Activated T-cell treated with anti-CD3 and anti-CD28 coated beads, Interleukin-2, amount 50 U/mL, for 72 hours (primary cell): ENCODE data around the gene GPR176. TPM values are rescaled to one million over a fixed set of nuclear protein-coding genes. Genes with fewer than 3 reads are reported as not detected.

Experiments
- ATAC-seq, 2 donors: fragments of 150-1000 bp; cut with Tn5 transposase; replicated peaks in 1 of 2; 2 replicates each; pipeline ENCODE4 v1.10.0; 2021; ENCODE audit warnings: moderate library complexity in 2 of 2, mild to moderate bottlenecking in 1 of 2
- DNase-seq, 2 donors: peaks; one replicate each; pipeline ENCODE4 v3.0.0; 2021 to 2022; ENCODE audit warnings: mixed read lengths in 1 of 2
- H3K27ac Mint-ChIP-seq: one replicate; pipeline ENCODE4 v1.8.0; 2022; ENCODE audit warnings: mild to moderate bottlenecking, moderate library complexity, mixed read lengths
- H3K27me3 Mint-ChIP-seq: one replicate; pipeline ENCODE4 v1.8.0; 2022; ENCODE audit warnings: low read depth, mixed read lengths
- H3K36me3 Mint-ChIP-seq, 2 donors: one replicate each; pipeline ENCODE4 v1.8.0; 2022; ENCODE audit warnings: mixed read lengths in 2 of 2, mild to moderate bottlenecking in 1 of 2; ENCODE audit not compliant: insufficient read depth in 2 of 2
- H3K4me1 Mint-ChIP-seq: one replicate; pipeline ENCODE4 v1.8.0; 2022; ENCODE audit warnings: low read depth, mixed read lengths
- H3K4me3 Mint-ChIP-seq, 2 donors: one replicate each; pipeline ENCODE4 v1.8.0; 2022; ENCODE audit warnings: mild to moderate bottlenecking in 2 of 2, mixed read lengths in 2 of 2, moderate library complexity in 2 of 2
- H3K9me3 Mint-ChIP-seq, 2 donors: one replicate each; pipeline ENCODE4 v1.8.0; 2022; ENCODE audit warnings: mixed read lengths in 2 of 2
- total RNA-seq, 2 donors: library from RNA; stranded (reverse); gene quantifications; one replicate each; pipeline ENCODE4 v1.2.3, GENCODE V29; 2022

The GPR176 gene
- total RNA-seq, 2 donors from 2014 or later: 0.41 to 0.72 TPM

- Mint-ChIP-seq H3K36me3 (peaks cover 1% of the 10 kb centered on the region in 2 donors), H3K27ac (peak overlapping the region; percentile 82)
These were observed 132.6 kb downstream of the GPR176 start for GRCh38 chr15:39787479-39787878.

GRCh38 chr15:39786447-39787056 lies 133.5 kb downstream of the GPR176 start:
- peaks cover 59% of the 10 kb centered on the region for H3K4me1 Mint-ChIP-seq

More at GRCh38 chr15:39787479-39787878, 132.6 kb downstream of the GPR176 start:
- ATAC-seq (no peak), DNase-seq (no peak)
- Mint-ChIP-seq H3K4me1 (peaks cover 52% of the 10 kb centered on the region), H3K27me3 (peaks cover 2% of the 10 kb centered on the region), H3K9me3 (no peaks in the 10 kb centered on the region), H3K4me3 (peak overlapping the region in 1 of 2 donors; percentile 51)

GRCh38 chr15:39785841-39786240 lies 134.2 kb downstream of the GPR176 start:
- peaks cover 1% of the 10 kb centered on the region in 2 donors for H3K36me3 Mint-ChIP-seq

More at GRCh38 chr15:39786447-39787056, 133.5 kb downstream of the GPR176 start:
- DNase-seq (peak; percentile 6 to 28), ATAC-seq (no peak)
- no peak overlapping the region for H3K27ac Mint-ChIP-seq
- H3K27me3 Mint-ChIP-seq: no peaks in the 10 kb centered on the region
- H3K36me3 Mint-ChIP-seq: peaks cover 1% of the 10 kb centered on the region in 2 donors
- H3K4me3 Mint-ChIP-seq: peak overlapping the region in 1 of 2 donors; percentile 4
- no peaks in the 10 kb centered on the region for H3K9me3 Mint-ChIP-seq

DNA sequence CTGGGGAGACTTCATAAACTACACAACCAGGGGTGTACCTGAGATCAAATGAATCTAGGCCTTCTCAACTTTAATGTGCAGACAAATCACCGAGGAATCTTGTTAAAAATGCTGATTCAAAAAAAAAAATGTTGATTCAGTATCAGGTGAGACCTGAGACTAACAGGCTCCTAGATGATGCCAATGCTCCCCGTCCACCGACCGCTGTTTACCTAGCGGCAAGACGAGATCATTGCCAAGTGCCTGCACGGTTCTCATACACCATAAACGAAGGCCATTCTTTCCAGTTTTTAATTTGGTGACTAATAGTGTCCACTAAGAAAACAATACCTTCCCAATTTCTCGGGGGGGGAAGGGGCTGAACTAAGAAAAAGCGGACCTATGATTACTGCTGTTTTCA lies 134.9 kb downstream of the GPR176 start:
- Mint-ChIP-seq H3K27me3 (no peaks in the 10 kb centered on the region), H3K4me1 (peaks cover 63% of the 10 kb centered on the region), H3K4me3 (peak overlapping the region; percentile 53 to 57), H3K27ac (peak overlapping the region; percentile 20), H3K36me3 (peaks cover 1% of the 10 kb centered on the region in 2 donors), H3K9me3 (no peaks in the 10 kb centered on the region)
- DNase-seq (no peak), ATAC-seq (no peak)

More at GRCh38 chr15:39785841-39786240, 134.2 kb downstream of the GPR176 start:
- H3K27me3 Mint-ChIP-seq: no peaks in the 10 kb centered on the region
- no peak for DNase-seq
- ATAC-seq: no peak
- H3K4me1 Mint-ChIP-seq: peaks cover 63% of the 10 kb centered on the region
- no peaks in the 10 kb centered on the region for H3K9me3 Mint-ChIP-seq
- H3K27ac Mint-ChIP-seq: peak overlapping the region; percentile 35
- H3K4me3 Mint-ChIP-seq: peak overlapping the region in 1 of 2 donors; percentile 53

DNA sequence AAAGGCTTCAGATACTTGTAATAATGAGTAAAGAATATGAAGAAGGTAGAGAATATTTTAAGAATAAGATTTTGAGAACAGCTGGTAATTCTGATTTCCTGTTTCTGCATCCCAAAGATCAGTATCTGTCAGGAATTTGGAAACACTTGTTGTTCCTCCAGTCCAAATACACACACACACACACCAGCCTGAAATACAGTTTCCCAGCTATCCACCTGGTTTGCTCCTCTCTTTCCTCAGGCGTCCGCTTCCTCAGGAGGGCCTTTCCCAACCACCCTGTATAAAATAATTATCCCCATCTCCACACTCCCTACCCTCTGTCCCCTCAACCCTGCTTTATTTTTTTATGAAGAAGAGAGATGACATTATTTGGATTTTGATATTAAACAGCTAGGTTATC lies 135.4 kb downstream of the GPR176 start:
- DNase-seq (no peak), ATAC-seq (no peak)
- no peaks in the 10 kb centered on the region for H3K27me3 Mint-ChIP-seq
- H3K27ac Mint-ChIP-seq: peak overlapping the region; percentile 20
- no peaks in the 10 kb centered on the region for H3K9me3 Mint-ChIP-seq
- H3K4me1 Mint-ChIP-seq: peaks cover 63% of the 10 kb centered on the region
- peak overlapping the region; percentile 57 to 92 for H3K4me3 Mint-ChIP-seq
- H3K36me3 Mint-ChIP-seq: peaks cover 1% of the 10 kb centered on the region in 2 donors

DNA sequence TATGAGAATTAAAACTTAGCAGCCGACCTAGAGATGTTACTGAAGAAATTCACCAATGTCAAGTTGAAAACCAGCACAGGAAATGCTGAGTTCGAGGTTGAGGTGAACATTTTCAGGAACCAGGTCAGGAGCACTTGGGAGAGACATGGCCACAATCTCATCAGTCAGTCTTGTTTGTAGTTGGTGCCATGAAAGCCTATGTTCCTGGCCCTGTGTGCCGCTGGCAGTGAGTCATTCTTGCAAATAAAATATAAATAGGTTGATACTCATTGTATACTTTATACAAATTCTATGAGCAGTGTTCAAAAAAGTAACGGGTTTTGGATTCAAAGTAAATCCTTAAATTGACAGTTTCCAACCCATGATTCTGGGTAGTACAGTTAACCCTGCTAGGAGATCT lies 135.9 kb downstream of the GPR176 start:
- Mint-ChIP-seq H3K27ac (peak overlapping the region; percentile 72), H3K27me3 (no peaks in the 10 kb centered on the region), H3K4me3 (peak overlapping the region; percentile 86 to 92), H3K4me1 (peaks cover 63% of the 10 kb centered on the region), H3K9me3 (no peaks in the 10 kb centered on the region), H3K36me3 (peaks cover 1% of the 10 kb centered on the region in 2 donors)
- DNase-seq (no peak), ATAC-seq (no peak)

- peaks cover 1% of the 10 kb centered on the region in 2 donors for H3K36me3 Mint-ChIP-seq
- peak overlapping the region; percentile 72 for H3K27ac Mint-ChIP-seq
- no peaks in the 10 kb centered on the region for H3K9me3 Mint-ChIP-seq
- DNase-seq: no peak
- peak overlapping the region; percentile 86 to 92 for H3K4me3 Mint-ChIP-seq
- no peaks in the 10 kb centered on the region for H3K27me3 Mint-ChIP-seq
- H3K4me1 Mint-ChIP-seq: peaks cover 56% of the 10 kb centered on the region
- ATAC-seq: no peak
These were observed 136.7 kb downstream of the GPR176 start for GRCh38 chr15:39783244-39783820.

- peak within 1 kb of the TSS; percentile 72 for H3K27ac Mint-ChIP-seq
- peak; percentile 97 for DNase-seq
- H3K9me3 Mint-ChIP-seq: no peaks in the 10 kb centered on the region
- no peaks in the 10 kb centered on the region for H3K27me3 Mint-ChIP-seq
- peak within 1 kb of the TSS; percentile 86 to 92 for H3K4me3 Mint-ChIP-seq
- peaks cover 1% of the 10 kb centered on the region in 2 donors for H3K36me3 Mint-ChIP-seq
- peaks cover 50% of the 10 kb centered on the region for H3K4me1 Mint-ChIP-seq
- peak; percentile 99 for ATAC-seq
These were observed 137.5 kb downstream of the GPR176 start, which contains the start of gene FSIP1 for GRCh38 chr15:39782441-39783138. TSS of gene FSIP1 (minus strand) at chr15:39782841. CDS start at chr15:39776524, 6,317 bp downstream.

GRCh38 chr15:39781967-39782302 lies 138.1 kb downstream of the GPR176 start:
- ATAC-seq: no peak
- Mint-ChIP-seq H3K4me1 (peaks cover 51% of the 10 kb centered on the region), H3K27ac (peak overlapping the region; percentile 72), H3K9me3 (no peaks in the 10 kb centered on the region), H3K27me3 (no peaks in the 10 kb centered on the region), H3K4me3 (peak overlapping the region; percentile 86 to 92), H3K36me3 (peaks cover 1% of the 10 kb centered on the region in 2 donors)
- no peak for DNase-seq

GRCh38 chr15:39781147-39781966 lies 138.7 kb downstream of the GPR176 start:
- no peaks in the 10 kb centered on the region for H3K9me3 Mint-ChIP-seq
- peaks cover 48% of the 10 kb centered on the region for H3K4me1 Mint-ChIP-seq
- ATAC-seq (no peak), DNase-seq (no peak)
- no peaks in the 10 kb centered on the region for H3K27me3 Mint-ChIP-seq
- H3K4me3 Mint-ChIP-seq: peak overlapping the region; percentile 86 to 92
- peak overlapping the region; percentile 72 for H3K27ac Mint-ChIP-seq
- peaks cover 1% of the 10 kb centered on the region in 2 donors for H3K36me3 Mint-ChIP-seq

DNA sequence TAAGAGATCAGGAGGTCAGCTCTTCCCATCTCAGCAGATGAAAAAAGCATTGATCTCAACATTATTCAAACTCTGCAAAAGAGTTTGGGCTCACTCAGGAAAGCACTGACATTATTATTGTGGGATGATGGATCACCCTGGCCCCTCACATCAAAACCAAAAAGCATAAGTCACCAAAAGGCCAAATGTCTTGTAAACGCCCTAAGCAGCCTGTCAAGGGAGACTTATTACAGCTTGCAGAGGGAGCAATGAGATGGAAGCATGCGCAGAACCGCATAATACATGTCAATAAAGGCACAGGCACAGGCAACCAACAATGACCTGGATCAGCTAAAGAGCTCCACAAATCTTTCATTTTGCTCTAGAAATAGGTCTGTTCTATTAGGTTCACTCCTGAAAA lies 142.0 kb downstream of the GPR176 start:
- no peak overlapping the region for H3K27ac Mint-ChIP-seq
- H3K36me3 Mint-ChIP-seq: peaks cover 0 to 2% of the 10 kb centered on the region in 2 donors
- no peaks in the 10 kb centered on the region for H3K9me3 Mint-ChIP-seq
- H3K27me3 Mint-ChIP-seq: no peaks in the 10 kb centered on the region
- DNase-seq: no peak
- H3K4me3 Mint-ChIP-seq: no peak overlapping the region
- ATAC-seq: no peak
- H3K4me1 Mint-ChIP-seq: peaks cover 39% of the 10 kb centered on the region

- Mint-ChIP-seq H3K4me1 (peaks cover 39% of the 10 kb centered on the region), H3K27me3 (no peaks in the 10 kb centered on the region), H3K36me3 (peaks cover 0 to 2% of the 10 kb centered on the region in 2 donors), H3K27ac (peak overlapping the region; percentile 10), H3K9me3 (no peaks in the 10 kb centered on the region), H3K4me3 (no peak overlapping the region)
- ATAC-seq (no peak), DNase-seq (no peak)
These were observed 142.6 kb downstream of the GPR176 start for GRCh38 chr15:39777496-39777895.
